Hepatocyte (in vitro differentiated cells): ENCODE data around the gene HBD. TPM values are rescaled to one million over a fixed set of nuclear protein-coding genes. Genes with fewer than 3 reads are reported as not detected.

Experiments used
- DNase-seq: peaks from one replicate; pipeline ENCODE4 v3.0.0-alpha.2; 2016; ENCODE audit warnings: low spot score
- H2AFZ ChIP-seq: fragments of 200-600 bp; sonication (generic); 2 replicates; pipeline ENCODE4 v1.6.0; 2016; ENCODE audit warnings: antibody characterized with exemption, mild to moderate bottlenecking
- H3K27ac ChIP-seq: fragments of 200-600 bp; sonication (generic); 2 replicates; pipeline ENCODE4 v1.5.1; 2016; ENCODE audit warnings: mild to moderate bottlenecking
- H3K27me3 ChIP-seq: fragments of 200-600 bp; sonication (generic); 2 replicates; pipeline ENCODE4 v1.6.1; 2016
- H3K36me3 ChIP-seq: fragments of 200-600 bp; sonication (generic); replicated peaks from 2 replicates; pipeline ENCODE4 v1.5.1; 2016; ENCODE audit warnings: low read depth; ENCODE audit not compliant: insufficient read depth
- H3K4me1 ChIP-seq: fragments of 200-600 bp; sonication (generic); 2 replicates; pipeline ENCODE4 v1.5.1; 2016; ENCODE audit warnings: mild to moderate bottlenecking, moderate library complexity; ENCODE audit not compliant: insufficient read depth
- H3K4me2 ChIP-seq: fragments of 200-600 bp; sonication (generic); 2 replicates; pipeline ENCODE4 v1.6.0; 2016
- H3K4me3 ChIP-seq: fragments of 200-600 bp; sonication (generic); 2 replicates; pipeline ENCODE4 v1.5.1; 2016; ENCODE audit warnings: mild to moderate bottlenecking
- H3K79me2 ChIP-seq: fragments of 200-600 bp; sonication (generic); 2 replicates; pipeline ENCODE4 v1.6.0; 2017; ENCODE audit warnings: mild to moderate bottlenecking
- H3K9me2 ChIP-seq: fragments of 200-600 bp; sonication (generic); replicated peaks from 2 replicates; pipeline ENCODE4 v1.6.0; 2017; ENCODE audit warnings: mild to moderate bottlenecking; ENCODE audit not compliant: insufficient read depth
- H3K9me3 ChIP-seq: fragments of 200-600 bp; sonication (generic); 2 replicates; pipeline ENCODE4 v1.5.1; 2016; ENCODE audit warnings: low read depth, mild to moderate bottlenecking
- H4K20me1 ChIP-seq: fragments of 200-600 bp; sonication (generic); 2 replicates; pipeline ENCODE4 v1.6.0; 2016; ENCODE audit warnings: mild to moderate bottlenecking; ENCODE audit not compliant: insufficient read depth, poor library complexity, severe bottlenecking
- EZH2 ChIP-seq: fragments of 200-600 bp; sonication (generic); IDR thresholded peaks from 2 replicates; pipeline ENCODE4 v1.6.1; 2016; ENCODE audit warnings: antibody characterized with exemption, mild to moderate bottlenecking, borderline replicate concordance
- EZH2phosphoT487 ChIP-seq: fragments of 200-600 bp; sonication (generic); IDR thresholded peaks from one replicate; pipeline ENCODE4 v1.6.1; 2018; ENCODE audit warnings: antibody characterized with exemption, mild to moderate bottlenecking, low read depth, moderate library complexity; ENCODE audit not compliant: unreplicated experiment, severe bottlenecking
- WGBS: methylation state at CpG from one replicate; pipeline ENCODE4 v1.1.6; 2016; ENCODE audit warnings: low lambda C conversion rate; ENCODE audit errors: missing lambda C conversion rate; 5-methylcytosine and 5-hydroxymethylcytosine counted together
- polyA plus RNA-seq: library from polyadenylated mRNA; unstranded; fragments of >200 nt; fragmentation: Nextera tagmentation; extraction: Ambion mirVana; gene quantifications from 2 replicates; pipeline ENCODE4 v1.2.1, GENCODE V29; 2016
- total RNA-seq: library from RNA; depleted of rRNA; stranded (reverse); fragments of >200 nt; gene quantifications from 2 replicates; pipeline ENCODE4 v1.2.3, GENCODE V29; 2014
- TF ChIP-seq, protein P1 (sequence below): fragments of 200-600 bp; sonication (generic); IDR thresholded peaks from 2 replicates; pipeline ENCODE4 v1.5.1; 2016; ENCODE audit warnings: antibody characterized with exemption, mild to moderate bottlenecking; ENCODE audit not compliant: poor library complexity

The HBD gene
- total and polyA plus RNA-seq, 2 experiments from 2014 or later: not detected

- H3K4me2 ChIP-seq: no peak overlapping the region
- H3K27me3 ChIP-seq: no peaks in the 10 kb centered on the region
- no peaks in the 10 kb centered on the region for H3K9me3 ChIP-seq
- H3K4me1 ChIP-seq: no peaks in the 10 kb centered on the region
- no peaks in the 10 kb centered on the region for H4K20me1 ChIP-seq
- H3K27ac ChIP-seq: no peak overlapping the region
- no peak for TF ChIP-seq EZH2phosphoT487
- TF ChIP-seq, protein P1, sequence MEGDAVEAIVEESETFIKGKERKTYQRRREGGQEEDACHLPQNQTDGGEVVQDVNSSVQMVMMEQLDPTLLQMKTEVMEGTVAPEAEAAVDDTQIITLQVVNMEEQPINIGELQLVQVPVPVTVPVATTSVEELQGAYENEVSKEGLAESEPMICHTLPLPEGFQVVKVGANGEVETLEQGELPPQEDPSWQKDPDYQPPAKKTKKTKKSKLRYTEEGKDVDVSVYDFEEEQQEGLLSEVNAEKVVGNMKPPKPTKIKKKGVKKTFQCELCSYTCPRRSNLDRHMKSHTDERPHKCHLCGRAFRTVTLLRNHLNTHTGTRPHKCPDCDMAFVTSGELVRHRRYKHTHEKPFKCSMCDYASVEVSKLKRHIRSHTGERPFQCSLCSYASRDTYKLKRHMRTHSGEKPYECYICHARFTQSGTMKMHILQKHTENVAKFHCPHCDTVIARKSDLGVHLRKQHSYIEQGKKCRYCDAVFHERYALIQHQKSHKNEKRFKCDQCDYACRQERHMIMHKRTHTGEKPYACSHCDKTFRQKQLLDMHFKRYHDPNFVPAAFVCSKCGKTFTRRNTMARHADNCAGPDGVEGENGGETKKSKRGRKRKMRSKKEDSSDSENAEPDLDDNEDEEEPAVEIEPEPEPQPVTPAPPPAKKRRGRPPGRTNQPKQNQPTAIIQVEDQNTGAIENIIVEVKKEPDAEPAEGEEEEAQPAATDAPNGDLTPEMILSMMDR: no peak
- TF ChIP-seq EZH2: no peak
- DNase-seq: no peak
- no peak overlapping the region for H3K4me3 ChIP-seq
- no peaks in the 10 kb centered on the region for H3K79me2 ChIP-seq
- no peaks in the 10 kb centered on the region for H3K9me2 ChIP-seq
- no peaks in the 10 kb centered on the region for H3K36me3 ChIP-seq
- no peak overlapping the region for H2AFZ ChIP-seq
- WGBS: 78% methylated on average over 6 of the region's 6 CpGs
These were observed 12.6 kb upstream of the HBD start for GRCh38 chr11:5246772-5247471.

GRCh38 chr11:5245155-5245554 lies 10.9 kb upstream of the HBD start:
- no peak for DNase-seq
- Histone ChIP-seq H3K4me1 (no peaks in the 10 kb centered on the region), H3K4me2 (no peak overlapping the region), H3K9me3 (no peaks in the 10 kb centered on the region), H3K4me3 (no peak overlapping the region), H3K27me3 (no peaks in the 10 kb centered on the region), H3K9me2 (no peaks in the 10 kb centered on the region), H2AFZ (no peak overlapping the region), H3K27ac (no peak overlapping the region), H3K79me2 (no peaks in the 10 kb centered on the region), H3K36me3 (no peaks in the 10 kb centered on the region), H4K20me1 (no peaks in the 10 kb centered on the region)
- WGBS: 95% methylated on average over 2 of the region's 2 CpGs
- TF ChIP-seq, protein P1: no peak
- no peak for TF ChIP-seq EZH2

GRCh38 chr11:5243816-5244180 lies 9.5 kb upstream of the HBD start:
- H3K4me1 ChIP-seq: no peaks in the 10 kb centered on the region
- no peaks in the 10 kb centered on the region for H3K79me2 ChIP-seq
- no peaks in the 10 kb centered on the region for H3K27me3 ChIP-seq
- H4K20me1 ChIP-seq: no peaks in the 10 kb centered on the region
- H3K4me3 ChIP-seq: no peak overlapping the region
- no peaks in the 10 kb centered on the region for H3K36me3 ChIP-seq
- no peaks in the 10 kb centered on the region for H3K9me3 ChIP-seq
- no peak overlapping the region for H3K4me2 ChIP-seq
- no peak overlapping the region for H3K27ac ChIP-seq
- H2AFZ ChIP-seq: no peak overlapping the region
- no peak for DNase-seq
- no peaks in the 10 kb centered on the region for H3K9me2 ChIP-seq
- TF ChIP-seq EZH2 (no peak), EZH2phosphoT487 (no peak)
- TF ChIP-seq, protein P1: no peak
- WGBS: 89% methylated on average over 4 of the region's 4 CpGs
